DND-41 (cell line): Measurements from ENCODE around the gene ARSI.

Experiments used
- EZH2 ChIP-seq: IDR thresholded peaks from 3 replicates; pipeline ENCODE4 v1.6.1; 2012; ENCODE audit warnings: borderline replicate concordance, low read depth, mild to moderate bottlenecking, moderate library complexity, low read length, inconsistent platforms; ENCODE audit not compliant: severe bottlenecking
- TF ChIP-seq, protein P1 (sequence below): IDR thresholded peaks from 2 replicates; pipeline ENCODE4 v1.5.1; 2012; ENCODE audit warnings: borderline replicate concordance, low read length, moderate library complexity, mild to moderate bottlenecking; ENCODE audit not compliant: poor library complexity, severe bottlenecking; ENCODE audit errors: extremely low read depth

DNA sequence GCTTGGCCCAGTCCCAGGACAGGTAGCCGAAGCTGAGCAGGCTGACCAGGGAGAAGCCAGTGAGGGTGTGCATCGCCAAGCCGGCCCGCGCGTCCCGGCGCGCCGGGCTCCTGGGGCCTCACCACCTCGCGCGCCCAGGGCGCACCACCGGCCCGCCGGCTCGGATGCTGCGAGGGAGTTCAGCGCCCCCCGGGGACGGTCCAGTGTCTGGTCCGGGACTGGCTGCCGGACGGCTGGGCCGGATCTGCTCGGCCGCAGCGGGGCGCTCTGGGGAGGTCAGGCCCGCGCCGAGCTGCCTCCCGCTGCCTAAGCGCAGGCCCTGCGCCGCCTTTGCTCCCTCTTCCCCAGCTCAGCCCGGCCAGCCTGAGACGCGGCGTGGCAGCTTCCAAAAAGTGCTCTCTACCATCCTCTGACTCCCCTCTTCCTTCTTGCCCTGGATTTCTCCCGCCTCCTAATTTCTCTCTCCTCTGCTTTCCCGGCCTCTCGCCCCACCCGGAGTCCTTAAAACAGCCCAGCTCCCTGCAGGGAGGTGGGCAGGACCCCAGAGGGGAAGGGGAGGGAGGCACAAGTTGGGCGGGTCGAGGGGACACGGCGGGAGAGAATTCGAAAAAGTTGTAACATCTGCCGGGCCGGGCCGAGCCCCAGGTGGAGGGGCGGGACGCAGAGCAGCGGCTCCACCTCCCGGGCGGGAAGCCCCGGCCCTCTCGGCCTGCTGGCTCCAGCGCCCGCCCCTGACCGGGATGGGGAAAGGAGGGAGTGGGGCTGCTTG is at the start of gene ARSI:
- TF ChIP-seq, protein P1, sequence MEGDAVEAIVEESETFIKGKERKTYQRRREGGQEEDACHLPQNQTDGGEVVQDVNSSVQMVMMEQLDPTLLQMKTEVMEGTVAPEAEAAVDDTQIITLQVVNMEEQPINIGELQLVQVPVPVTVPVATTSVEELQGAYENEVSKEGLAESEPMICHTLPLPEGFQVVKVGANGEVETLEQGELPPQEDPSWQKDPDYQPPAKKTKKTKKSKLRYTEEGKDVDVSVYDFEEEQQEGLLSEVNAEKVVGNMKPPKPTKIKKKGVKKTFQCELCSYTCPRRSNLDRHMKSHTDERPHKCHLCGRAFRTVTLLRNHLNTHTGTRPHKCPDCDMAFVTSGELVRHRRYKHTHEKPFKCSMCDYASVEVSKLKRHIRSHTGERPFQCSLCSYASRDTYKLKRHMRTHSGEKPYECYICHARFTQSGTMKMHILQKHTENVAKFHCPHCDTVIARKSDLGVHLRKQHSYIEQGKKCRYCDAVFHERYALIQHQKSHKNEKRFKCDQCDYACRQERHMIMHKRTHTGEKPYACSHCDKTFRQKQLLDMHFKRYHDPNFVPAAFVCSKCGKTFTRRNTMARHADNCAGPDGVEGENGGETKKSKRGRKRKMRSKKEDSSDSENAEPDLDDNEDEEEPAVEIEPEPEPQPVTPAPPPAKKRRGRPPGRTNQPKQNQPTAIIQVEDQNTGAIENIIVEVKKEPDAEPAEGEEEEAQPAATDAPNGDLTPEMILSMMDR: no peak
- no peak for TF ChIP-seq EZH2
